EL (cell line): ENCODE results near the gene SREK1IP1.
"Not testable (repeated sequence)": the region's sequence is repeated elsewhere in the genome, so short reads cannot be mapped to it uniquely, and the experiment has no call there.

ENCODE experiments used
- DNase-seq: peaks from one replicate; pipeline ENCODE4 v3.0.0-alpha.2; 2016

The SREK1IP1 gene

GRCh38 chr5:64763948-64764503, 4.5 kb downstream of the SREK1IP1 start:
- no peak for DNase-seq

DNA sequence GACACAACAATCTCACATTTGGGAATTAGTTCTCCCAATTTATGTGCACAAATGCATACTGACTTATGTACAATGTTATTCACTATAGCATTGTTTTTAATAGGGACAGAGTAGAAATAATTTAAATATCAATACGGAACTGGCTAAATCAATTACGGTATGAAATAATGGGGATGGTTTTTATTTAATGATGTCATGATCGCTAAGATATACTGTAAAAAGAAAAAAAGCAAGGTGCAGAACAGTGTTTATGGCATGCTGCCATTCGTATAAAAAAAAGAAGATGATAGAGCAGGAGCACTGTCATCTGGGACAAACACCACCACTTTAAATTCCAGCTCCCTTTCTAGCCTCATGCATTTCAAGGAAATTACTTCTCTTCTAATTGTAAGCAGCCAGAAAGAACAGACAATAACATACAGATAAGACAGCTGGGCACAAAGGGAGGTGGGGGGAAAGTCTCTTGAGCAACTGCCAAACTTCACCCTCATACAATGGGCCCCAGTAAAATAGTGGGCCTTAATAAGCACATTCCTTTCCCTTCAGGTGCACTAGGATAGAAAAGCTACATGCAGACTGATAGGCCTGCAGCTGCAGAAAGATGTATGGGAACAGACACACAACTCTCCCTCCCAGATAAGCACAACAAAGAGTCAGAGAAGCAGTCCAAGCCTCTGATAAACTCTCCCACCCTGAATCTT, 8.4 kb downstream of the SREK1IP1 start:
- no peak for DNase-seq

DNA sequence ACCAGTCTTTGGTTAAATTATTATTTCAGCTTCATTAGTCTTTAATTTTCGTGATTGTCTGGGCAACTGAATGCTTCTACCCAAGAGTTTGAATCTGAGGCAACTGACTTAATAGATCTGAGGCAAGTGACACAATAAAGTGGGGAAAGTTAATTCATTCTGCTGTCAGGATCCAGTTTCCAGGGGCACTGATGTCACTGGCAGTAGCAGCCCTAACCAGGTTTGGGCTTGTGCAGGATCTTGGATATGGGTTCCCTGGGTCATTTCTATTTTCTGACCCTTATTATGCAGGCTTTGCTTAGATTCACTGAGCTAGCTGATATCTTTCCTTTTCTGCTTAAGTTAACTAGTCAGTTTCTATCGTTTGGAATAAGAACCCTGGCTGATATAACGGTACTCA, 9.6 kb downstream of the SREK1IP1 start:
- no peak for DNase-seq

- no peak for DNase-seq
Observed at GRCh38 chr5:64754066-64754465, 14.4 kb downstream of the SREK1IP1 start.

- no peak for DNase-seq
Observed at GRCh38 chr5:64749385-64749784, 19.1 kb downstream of the SREK1IP1 start.

- DNase-seq, result peak; percentile 6
Observed at GRCh38 chr5:64746446-64746845, 22.0 kb downstream of the SREK1IP1 start.

DNA sequence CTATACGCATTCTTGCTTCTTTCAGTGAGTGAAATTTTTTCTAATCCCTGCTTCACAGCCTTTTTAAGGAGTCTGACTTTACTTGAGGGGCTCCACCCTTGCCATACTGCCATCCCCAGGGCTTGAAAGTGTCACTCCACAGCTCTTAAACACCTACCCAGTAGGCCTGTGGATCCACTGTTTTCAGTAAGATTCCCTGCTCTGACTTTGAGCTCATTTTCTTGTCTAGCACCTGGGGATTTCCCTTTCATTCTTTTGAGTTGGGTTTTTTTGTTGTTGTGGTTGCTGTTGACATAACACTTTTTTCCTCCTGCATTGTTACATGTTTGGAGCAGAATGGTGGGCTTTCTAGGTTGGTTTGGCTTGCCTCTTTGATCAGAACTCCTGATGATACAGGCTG, 23.6 kb downstream of the SREK1IP1 start:
- DNase-seq, result no peak

GRCh38 chr5:64742821-64743220, 25.7 kb downstream of the SREK1IP1 start:
- peak; percentile 37 for DNase-seq

- no peak for DNase-seq
Observed at GRCh38 chr5:64742411-64742810, 26.1 kb downstream of the SREK1IP1 start.

DNA sequence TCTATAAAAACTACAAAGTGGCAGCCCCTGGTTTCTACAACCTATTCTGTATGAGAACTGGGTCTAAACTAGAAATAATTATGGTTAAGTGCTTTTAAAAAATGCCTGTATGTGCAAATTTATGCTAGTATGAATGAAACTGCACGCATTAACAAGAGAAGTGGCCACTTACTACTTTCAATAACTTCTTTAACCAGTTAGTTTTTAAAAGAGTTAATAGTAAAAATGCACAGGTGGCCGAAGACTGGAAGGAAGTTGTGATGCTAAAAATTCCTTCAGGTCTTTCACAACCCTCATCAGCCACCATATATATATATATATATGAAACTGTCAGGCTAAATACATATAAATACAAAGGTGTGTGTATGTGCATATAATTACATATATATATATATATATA, 41.3 kb downstream of the SREK1IP1 start:
- no peak for DNase-seq

GRCh38 chr5:64722588-64722987, 45.9 kb downstream of the SREK1IP1 start:
- DNase-seq, result no peak

GRCh38 chr5:64714495-64714894, 54.0 kb downstream of the SREK1IP1 start:
- DNase-seq, result not testable (repeated sequence)

DNA sequence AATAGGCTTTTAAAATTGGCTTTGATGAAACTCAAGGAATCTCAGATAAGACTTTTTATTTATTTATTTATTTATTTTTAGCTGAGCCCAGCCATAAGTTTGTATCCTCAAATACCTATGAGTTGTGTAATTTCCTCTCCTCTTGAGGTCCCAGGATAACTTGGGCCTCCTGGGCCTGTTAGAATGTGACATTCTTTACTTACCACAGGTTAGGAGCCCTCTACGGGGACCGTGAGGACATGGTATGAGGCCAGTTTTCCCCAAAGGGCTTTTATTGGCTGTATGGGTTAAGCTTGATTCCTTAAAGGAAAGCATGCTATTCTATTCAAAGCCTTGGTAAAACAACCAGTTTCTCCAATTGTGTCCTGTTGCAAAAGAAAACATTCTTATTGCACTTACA, 61.3 kb downstream of the SREK1IP1 start:
- no peak for DNase-seq

DNA sequence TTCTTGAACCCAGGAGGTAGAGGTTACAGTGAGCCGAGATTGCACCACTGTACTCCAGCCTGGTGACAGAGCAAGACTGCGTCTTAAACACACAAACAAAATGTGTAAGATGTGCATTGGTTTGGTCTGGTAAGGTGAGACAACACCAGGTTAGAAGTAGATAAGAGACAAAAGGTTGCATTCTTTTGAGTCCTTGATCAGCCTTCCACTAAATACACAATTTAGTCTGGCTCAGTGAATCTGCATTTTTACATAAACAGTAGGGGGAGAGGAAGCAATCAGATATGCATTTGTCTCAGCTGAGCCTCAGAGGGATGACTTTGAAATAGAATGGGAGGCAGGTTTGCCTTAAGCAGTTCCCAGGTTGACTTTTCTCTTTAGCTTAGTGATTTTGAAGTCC, 62.4 kb downstream of the SREK1IP1 start:
- not testable (repeated sequence) for DNase-seq

DNA sequence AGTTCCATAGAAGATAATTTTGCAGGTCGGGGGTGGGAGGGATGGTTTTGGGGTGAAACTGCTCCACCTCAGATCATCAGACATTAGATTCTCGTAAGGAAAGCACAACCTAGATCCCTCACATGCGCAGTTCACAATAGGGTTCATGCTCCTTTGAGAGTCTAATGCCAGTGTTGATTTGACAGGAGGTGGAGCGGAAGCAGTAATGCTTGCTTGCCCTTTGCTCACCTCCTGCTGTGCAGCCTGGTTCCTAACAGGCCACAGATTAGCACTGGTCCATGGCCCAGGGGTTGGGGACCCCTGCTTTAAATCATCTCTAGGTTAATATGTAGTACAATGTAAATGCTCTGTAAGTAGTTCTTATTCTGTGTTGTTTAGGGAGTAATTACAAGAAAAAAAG, 67.7 kb downstream of the SREK1IP1 start:
- DNase-seq, result no peak

- DNase-seq, result not testable (repeated sequence)
Observed at GRCh38 chr5:64696414-64696813, 72.1 kb downstream of the SREK1IP1 start.

GRCh38 chr5:64693636-64694035, 74.9 kb downstream of the SREK1IP1 start:
- peak; percentile 11 for DNase-seq

- no peak for DNase-seq
Observed at GRCh38 chr5:64691291-64691690, 77.2 kb downstream of the SREK1IP1 start.

GRCh38 chr5:64690417-64691151, 77.9 kb downstream of the SREK1IP1 start, which contains the start of gene SHISAL2B:
TSS of gene SHISAL2B (plus strand) at chr5:64690503. CDS start at chr5:64690624, 121 bp downstream.
- DNase-seq, result peak; percentile 42

GRCh38 chr5:64690104-64690416, 78.4 kb downstream of the SREK1IP1 start:
- no peak for DNase-seq

- DNase-seq, result no peak
Observed at GRCh38 chr5:64688965-64689364, 79.5 kb downstream of the SREK1IP1 start.

DNA sequence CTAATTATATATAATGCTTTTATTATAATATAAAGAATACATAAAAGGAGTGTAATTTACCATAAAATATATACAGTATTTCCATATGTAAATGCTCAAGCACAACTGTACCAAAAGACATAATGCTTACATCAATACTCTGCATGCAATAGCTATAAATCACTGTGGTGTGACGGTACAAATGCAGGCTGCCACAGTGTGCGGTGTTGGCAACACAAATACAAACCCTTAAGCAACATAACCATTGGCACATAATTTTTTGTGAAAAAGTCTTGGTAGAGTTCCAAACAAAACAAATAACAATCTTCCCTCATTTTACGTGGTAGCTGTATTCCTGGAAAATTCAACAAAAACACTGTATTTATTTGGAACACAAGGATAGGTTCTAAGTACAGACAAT, 80.1 kb downstream of the SREK1IP1 start:
- DNase-seq, result no peak

- DNase-seq, result no peak
Observed at GRCh38 chr5:64685866-64686265, 82.6 kb downstream of the SREK1IP1 start.

GRCh38 chr5:64682608-64683007, 85.9 kb downstream of the SREK1IP1 start:
- no peak for DNase-seq
